GM23338 (cell line): ENCODE measurements around the gene GLS. TPM values are rescaled to one million over a fixed set of nuclear protein-coding genes. Genes with fewer than 3 reads are reported as not detected.

Experiments used
- ATAC-seq: fragments of 200-7000 bp; cut with Tn5 transposase; 3 replicates; pipeline ENCODE4 v1.9.1; 2020
- DNase-seq: peaks from one replicate; pipeline ENCODE4 v3.0.0-alpha.2; 2015; ENCODE audit warnings: low spot score
- H2AFZ ChIP-seq: fragments of 200-600 bp; sonication (generic); 2 replicates; pipeline ENCODE4 v1.8.0; 2016; ENCODE audit warnings: antibody characterized with exemption, mild to moderate bottlenecking, moderate library complexity
- H3F3A ChIP-seq: fragments of 200-600 bp; sonication (generic); replicated peaks from 2 replicates; pipeline ENCODE4 v1.8.0; 2017; ENCODE audit warnings: antibody characterized with exemption, mixed run types, low read depth
- H3K27ac ChIP-seq: fragments of 200-600 bp; sonication (generic); 2 replicates; pipeline ENCODE4 v1.6.1; 2016; ENCODE audit warnings: low read depth
- H3K27me3 ChIP-seq: fragments of 200-600 bp; sonication (generic); 2 replicates; pipeline ENCODE4 v1.8.0; 2016; ENCODE audit warnings: mild to moderate bottlenecking, mixed run types, moderate library complexity; ENCODE audit not compliant: insufficient read depth
- H3K36me3 ChIP-seq: fragments of 200-600 bp; sonication (generic); 2 replicates; pipeline ENCODE4 v1.8.0; 2016; ENCODE audit warnings: mild to moderate bottlenecking; ENCODE audit not compliant: insufficient read depth
- H3K4me1 ChIP-seq: fragments of 200-600 bp; sonication (generic); 2 replicates; pipeline ENCODE4 v1.8.0; 2016; ENCODE audit warnings: mild to moderate bottlenecking, moderate library complexity; ENCODE audit not compliant: insufficient read depth
- H3K4me2 ChIP-seq: fragments of 200-600 bp; sonication (generic); 2 replicates; pipeline ENCODE4 v1.7.1; 2017; ENCODE audit warnings: mixed run types
- H3K4me3 ChIP-seq: fragments of 200-600 bp; sonication (generic); 2 replicates; pipeline ENCODE4 v1.6.1; 2016; ENCODE audit warnings: mixed run types
- H3K79me2 ChIP-seq: fragments of 200-600 bp; sonication (generic); replicated peaks from 2 replicates; pipeline ENCODE4 v1.8.0; 2017; ENCODE audit warnings: mild to moderate bottlenecking; ENCODE audit not compliant: insufficient read depth
- H3K9me2 ChIP-seq: fragments of 200-600 bp; sonication (generic); 2 replicates; pipeline ENCODE4 v1.8.0; 2017; ENCODE audit not compliant: insufficient read depth
- H4K20me1 ChIP-seq: fragments of 200-600 bp; sonication (generic); replicated peaks from 2 replicates; pipeline ENCODE4 v1.8.0; 2017; ENCODE audit warnings: mild to moderate bottlenecking; ENCODE audit not compliant: insufficient read depth
- H3K27ac Mint-ChIP-seq: 2 replicates; pipeline ENCODE4 v1.8.0; 2020; ENCODE audit warnings: inconsistent platforms, mild to moderate bottlenecking, moderate library complexity, mixed read lengths
- H3K27me3 Mint-ChIP-seq: 3 replicates; pipeline ENCODE4 v1.8.0; 2022; ENCODE audit warnings: low read depth, mild to moderate bottlenecking, moderate library complexity, mixed read lengths, inconsistent platforms; ENCODE audit not compliant: insufficient read depth, poor library complexity
- H3K36me3 Mint-ChIP-seq: 3 replicates; pipeline ENCODE4 v1.8.0; 2021; ENCODE audit warnings: low read depth, mild to moderate bottlenecking, inconsistent platforms, moderate library complexity, mixed read lengths
- H3K4me1 Mint-ChIP-seq: 3 replicates; pipeline ENCODE4 v1.8.0; 2020; ENCODE audit warnings: mild to moderate bottlenecking, inconsistent platforms, mixed read lengths
- H3K4me3 Mint-ChIP-seq: 3 replicates; pipeline ENCODE4 v1.8.0; 2021; ENCODE audit warnings: moderate library complexity, mild to moderate bottlenecking, inconsistent platforms, mixed read lengths
- H3K9me3 Mint-ChIP-seq: 3 replicates; pipeline ENCODE4 v1.8.0; 2020; ENCODE audit warnings: moderate library complexity, mild to moderate bottlenecking, inconsistent platforms, mixed read lengths
- CREB1 ChIP-seq: fragments of 250-450 bp; sonication (Bioruptor Pico); IDR thresholded peaks from 2 replicates; pipeline ENCODE4 v1.5.0; 2020; ENCODE audit warnings: low read depth, mild to moderate bottlenecking, moderate library complexity
- CTCF ChIP-seq, 2 experiments: fragments of 200-600 bp in 1 of 2; sonication (generic) in 1 of 2; conservative IDR thresholded peaks; 2 replicates each; pipeline versions ENCODE4 v1.5.1 to v1.6.1; 2016 to 2017; ENCODE audit warnings: antibody characterized with exemption in 2 of 2, low read depth in 2 of 2, mild to moderate bottlenecking in 2 of 2, moderate library complexity in 1 of 2
- ETS1 ChIP-seq: IDR thresholded peaks from 2 replicates; pipeline ENCODE4 v1.6.1; 2016; ENCODE audit warnings: antibody characterized with exemption
- EZH2 ChIP-seq: fragments of 200-600 bp; sonication (generic); IDR thresholded peaks from one replicate; pipeline ENCODE4 v1.8.0; 2017; ENCODE audit warnings: antibody characterized with exemption, mild to moderate bottlenecking, low read depth; ENCODE audit not compliant: unreplicated experiment
- EZH2phosphoT487 ChIP-seq: fragments of 200-600 bp; sonication (generic); IDR thresholded peaks from one replicate; pipeline ENCODE4 v1.8.1; 2018; ENCODE audit warnings: antibody characterized with exemption; ENCODE audit not compliant: unreplicated experiment
- JUNB ChIP-seq: IDR thresholded peaks from one replicate; pipeline ENCODE4 v1.6.1; 2016; ENCODE audit warnings: antibody characterized with exemption; ENCODE audit not compliant: unreplicated experiment
- NANOG ChIP-seq: IDR thresholded peaks from 2 replicates; pipeline ENCODE4 v1.6.1; 2016; ENCODE audit warnings: antibody characterized with exemption, borderline replicate concordance
- POLR2AphosphoS5 ChIP-seq: IDR thresholded peaks from 2 replicates; pipeline ENCODE4 v1.6.1; 2016; ENCODE audit warnings: antibody characterized with exemption, low read depth
- REST ChIP-seq: IDR thresholded peaks from one replicate; pipeline ENCODE4 v1.6.1; 2018; ENCODE audit warnings: antibody characterized with exemption; ENCODE audit not compliant: unreplicated experiment
- STAT1 ChIP-seq: IDR thresholded peaks from one replicate; pipeline ENCODE4 v1.6.1; 2016; ENCODE audit warnings: antibody characterized with exemption; ENCODE audit not compliant: unreplicated experiment
- ZNF114 ChIP-seq: fragments of 250-450 bp; sonication (Bioruptor Pico); IDR thresholded peaks from 2 replicates; pipeline ENCODE4 v1.5.0; 2020; ENCODE audit warnings: mild to moderate bottlenecking, moderate library complexity
- ZNF331 ChIP-seq: fragments of 250-450 bp; sonication (Bioruptor Pico); IDR thresholded peaks from 2 replicates; pipeline ENCODE4 v1.5.0; 2020; ENCODE audit warnings: low read depth, mild to moderate bottlenecking, moderate library complexity
- ZNF462 ChIP-seq: fragments of 250-450 bp; sonication (Bioruptor Pico); IDR thresholded peaks from 2 replicates; pipeline ENCODE4 v1.5.0; 2020; ENCODE audit warnings: mild to moderate bottlenecking, moderate library complexity
- polyA plus RNA-seq: library from polyadenylated mRNA; unstranded; fragments of >200 nt; fragmentation: Nextera tagmentation; extraction: Ambion mirVana; gene quantifications from 2 replicates; pipeline ENCODE4 v1.2.1, GENCODE V29; 2016
- total RNA-seq: library from RNA; depleted of rRNA; stranded (reverse); fragments of >200 nt; shearing (Covaris generic); gene quantifications from 2 replicates; pipeline ENCODE4 v1.2.3, GENCODE V29; 2014

GLS gene
- total and polyA plus RNA-seq, 2 experiments from 2014 or later = 38.1 to 172 TPM

- Histone ChIP-seq H3F3A (no peaks in the 10 kb centered on the region), H3K4me2 (peak overlapping the region; percentile 81), H3K4me1 (peaks cover 43% of the 10 kb centered on the region), H3K27me3 (no peaks in the 10 kb centered on the region), H3K36me3 (no peaks in the 10 kb centered on the region), H3K9me2 (no peaks in the 10 kb centered on the region), H3K27ac (no peak overlapping the region), H2AFZ (no peak overlapping the region), H4K20me1 (peaks cover 15% of the 10 kb centered on the region), H3K4me3 (peak overlapping the region; percentile 76), H3K79me2 (peaks cover 61% of the 10 kb centered on the region)
- Mint-ChIP-seq H3K36me3 (peaks cover 26% of the 10 kb centered on the region), H3K4me3 (peak overlapping the region; percentile 85), H3K9me3 (no peaks in the 10 kb centered on the region), H3K27me3 (peaks cover 3% of the 10 kb centered on the region), H3K4me1 (peaks cover 33% of the 10 kb centered on the region), H3K27ac (no peak overlapping the region)
- TF ChIP-seq CTCF (conservative IDR thresholded peaks at IDR 0.05; ENCODE audit: low read depth in 2 of 2) (no peak), ZNF462 (CRISPR knock-in tag) (no peak), ETS1 (no peak), STAT1 (no peak), ZNF114 (CRISPR knock-in tag) (no peak), REST (no peak), EZH2phosphoT487 (no peak), ZNF331 (CRISPR knock-in tag) (no peak), CREB1 (CRISPR knock-in tag) (no peak), NANOG (no peak), EZH2 (no peak), JUNB (no peak), POLR2AphosphoS5 (no peak)
- ATAC-seq = no peak
- DNase-seq = no peak
Measured at GRCh38 chr2:190882856-190883582, 2.4 kb downstream of the GLS start.
